ENCODE data around the gene CORT. TPM values are rescaled to one million over a fixed set of nuclear protein-coding genes. Genes with fewer than 3 reads are reported as not detected.
"Not testable (repeated sequence)": the region's sequence is repeated elsewhere in the genome, so short reads cannot be mapped to it uniquely, and the experiment has no call there.

The CORT gene
- total RNA-seq, 2 donors from 2014 or later: not detected

DNA sequence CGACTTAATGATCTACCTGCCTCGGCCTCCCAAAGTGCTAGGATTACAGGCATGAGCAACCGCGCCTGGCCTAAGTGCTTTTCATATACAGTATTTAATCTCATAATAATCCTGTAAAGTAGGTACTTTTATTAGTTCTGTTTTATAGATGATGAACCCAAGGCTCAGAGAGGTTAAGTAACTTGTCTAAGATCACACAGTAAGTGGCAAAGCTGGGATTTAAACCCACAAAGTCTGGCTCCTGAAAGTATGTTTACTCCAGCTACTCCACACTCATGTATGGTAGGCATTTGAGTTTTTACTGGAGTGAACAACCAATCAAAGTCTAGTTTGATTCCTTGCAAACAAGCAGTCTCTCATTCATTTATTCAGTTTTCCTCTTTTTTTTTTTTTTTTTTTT lies 20.2 kb downstream of the CORT start:
- peaks cover 0 to 15% of the 10 kb centered on the region in 2 donors for H3K4me1 ChIP-seq
- H3K27ac ChIP-seq: no peak overlapping the region
- H3K36me3 ChIP-seq: peaks cover 41% of the 10 kb centered on the region
- no peak overlapping the region for H3K4me3 ChIP-seq
- no peaks in the 10 kb centered on the region for H3K27me3 ChIP-seq
- no peaks in the 10 kb centered on the region for H3K9me3 ChIP-seq
- TF ChIP-seq CTCF (IDR thresholded peaks at IDR 0.05): no peak
- no peak for DNase-seq (ENCODE audit: low spot score)

DNA sequence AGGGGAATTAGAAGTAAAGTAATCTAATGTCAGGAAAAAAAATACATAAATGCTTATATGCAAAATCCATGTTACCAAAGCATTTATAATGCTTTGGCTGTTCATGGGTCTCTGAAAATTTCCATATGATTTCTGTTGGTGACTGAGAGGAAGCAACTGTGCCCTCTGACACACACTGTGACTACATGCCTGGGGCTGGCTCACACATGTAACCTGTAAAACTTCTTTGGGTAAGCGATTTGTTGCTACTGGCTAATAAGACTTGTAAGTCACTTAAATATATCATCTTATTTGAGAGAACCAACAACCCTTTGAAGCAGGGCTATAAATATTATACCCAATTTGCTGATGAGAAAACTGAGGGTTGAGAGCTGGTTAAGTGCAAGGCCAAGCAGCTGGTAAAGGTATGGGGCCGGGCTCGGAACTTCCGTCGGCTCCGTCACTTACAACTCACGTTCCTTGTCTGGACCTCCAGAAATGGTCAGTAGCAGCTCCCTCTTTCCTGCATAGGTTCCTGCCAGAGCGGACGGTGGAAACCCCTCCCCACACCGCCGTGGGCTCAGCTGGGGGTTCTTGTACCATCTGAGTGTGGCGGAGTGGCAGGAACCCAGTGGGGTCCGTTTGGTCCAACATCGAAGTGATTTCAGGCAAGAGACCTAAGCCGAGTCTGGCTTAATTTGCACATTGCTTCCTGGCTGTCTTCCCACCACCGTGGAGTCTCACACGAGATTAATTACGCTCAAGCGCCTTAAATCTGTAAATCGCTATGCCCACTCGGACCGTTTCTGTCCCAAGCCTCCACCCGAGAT lies 21.8 kb downstream of the CORT start:
- no peak for TF ChIP-seq CTCF (IDR thresholded peaks at IDR 0.05)
- Histone ChIP-seq H3K36me3 (peaks cover 26% of the 10 kb centered on the region), H3K9me3 (no peaks in the 10 kb centered on the region), H3K4me1 (peaks cover 0 to 29% of the 10 kb centered on the region in 2 donors), H3K27me3 (no peaks in the 10 kb centered on the region), H3K4me3 (peak overlapping the region; percentile 69 to 83), H3K27ac (peak overlapping the region; percentile 64 to 76)
- no peak for DNase-seq (ENCODE audit: low spot score)

DNA sequence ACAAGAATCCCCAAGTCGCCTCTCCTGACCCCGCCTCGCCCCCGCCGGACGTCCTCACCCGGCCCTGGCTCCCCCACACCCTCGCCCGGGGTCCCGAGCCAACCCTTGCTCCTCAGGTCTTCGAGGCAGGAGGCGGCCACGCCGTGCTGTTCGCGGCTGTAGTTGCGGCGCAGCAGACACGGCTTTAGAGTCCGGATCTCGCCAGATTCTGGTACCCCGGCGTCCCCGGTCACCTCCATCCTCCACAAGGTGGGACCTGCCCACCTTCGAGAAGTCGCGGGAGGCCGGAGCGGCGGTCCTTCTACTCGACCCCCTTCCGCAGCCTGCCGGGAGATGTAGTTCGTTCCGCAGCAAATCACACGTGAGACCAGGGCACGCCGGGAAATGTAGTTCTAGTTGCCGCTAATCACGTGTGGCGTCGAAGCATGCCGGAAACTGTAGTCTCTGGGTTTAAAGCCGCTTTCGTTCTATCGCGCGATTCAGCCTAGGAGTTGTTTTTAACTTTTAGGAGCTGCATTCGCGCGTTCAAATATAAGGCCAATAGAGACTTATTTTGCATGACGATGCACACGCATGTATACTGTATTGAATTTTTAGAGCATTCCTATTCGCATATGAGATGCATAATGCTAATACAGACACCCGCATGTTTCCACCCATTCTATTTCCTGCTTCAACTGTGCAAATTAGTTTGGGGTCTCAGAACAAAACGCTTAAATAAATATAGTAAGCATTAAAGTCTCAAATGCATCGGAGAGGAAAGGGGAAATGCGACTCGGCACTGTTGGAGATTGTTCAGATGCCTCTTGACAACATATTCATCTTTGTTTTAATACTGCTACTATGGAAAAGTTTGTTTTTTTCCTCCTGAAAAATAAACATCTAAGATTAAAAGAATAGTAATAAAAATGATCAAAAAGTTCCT lies 22.7 kb downstream of the CORT start, which contains the start of gene DFFA:
Gene DFFA (minus strand): TSS at position 310 of the 925 bp plus-strand sequence. CDS start 71 bp downstream, at position 239.
- Histone ChIP-seq H3K27me3 (no peaks in the 10 kb centered on the region), H3K36me3 (peaks cover 17% of the 10 kb centered on the region), H3K27ac (peak within 1 kb of the TSS; percentile 64 to 76), H3K4me3 (peak within 1 kb of the TSS; percentile 69 to 83), H3K4me1 (peaks cover 0 to 32% of the 10 kb centered on the region in 2 donors), H3K9me3 (no peaks in the 10 kb centered on the region)
- no peak for TF ChIP-seq CTCF (IDR thresholded peaks at IDR 0.05)
- DNase-seq (ENCODE audit: low spot score): peak; percentile 96

DNA sequence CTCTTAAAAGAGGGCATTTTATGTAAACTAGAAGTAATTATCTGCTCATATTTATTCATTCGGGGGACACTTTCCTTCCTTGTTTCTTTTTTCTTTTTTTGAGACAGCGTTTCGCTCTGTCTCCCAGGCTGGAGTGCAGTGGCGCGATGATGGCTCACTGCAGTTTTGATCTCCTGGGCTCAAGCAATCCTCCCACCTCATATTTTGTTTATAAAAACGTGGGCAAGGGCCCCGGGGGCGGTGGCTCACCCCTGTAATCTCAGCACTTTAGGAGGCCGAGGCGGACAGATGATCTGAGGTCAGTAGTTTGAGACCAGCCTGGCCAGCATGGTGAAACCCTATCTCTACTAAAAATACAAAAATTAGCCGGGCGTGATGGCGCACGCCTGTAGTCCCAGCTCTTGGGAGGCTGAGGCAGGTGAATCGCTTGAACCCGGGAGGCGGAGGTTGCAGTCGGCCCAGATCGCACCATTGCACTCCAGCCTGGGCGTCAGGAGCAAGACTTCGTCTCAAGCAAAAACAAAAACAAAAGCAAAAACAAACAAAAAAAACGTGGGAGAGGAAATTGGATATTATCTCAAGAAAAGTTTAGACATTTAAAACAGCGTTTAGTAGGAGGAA lies 23.4 kb downstream of the CORT start:
- no peak for TF ChIP-seq CTCF (IDR thresholded peaks at IDR 0.05)
- peaks cover 0 to 32% of the 10 kb centered on the region in 2 donors for H3K4me1 ChIP-seq
- H3K36me3 ChIP-seq: peaks cover 10% of the 10 kb centered on the region
- H3K27ac ChIP-seq: no peak overlapping the region
- H3K9me3 ChIP-seq: no peaks in the 10 kb centered on the region
- H3K4me3 ChIP-seq: peak overlapping the region in 1 of 2 donors; percentile 83
- no peak for DNase-seq (ENCODE audit: low spot score)
- H3K27me3 ChIP-seq: no peaks in the 10 kb centered on the region

DNA sequence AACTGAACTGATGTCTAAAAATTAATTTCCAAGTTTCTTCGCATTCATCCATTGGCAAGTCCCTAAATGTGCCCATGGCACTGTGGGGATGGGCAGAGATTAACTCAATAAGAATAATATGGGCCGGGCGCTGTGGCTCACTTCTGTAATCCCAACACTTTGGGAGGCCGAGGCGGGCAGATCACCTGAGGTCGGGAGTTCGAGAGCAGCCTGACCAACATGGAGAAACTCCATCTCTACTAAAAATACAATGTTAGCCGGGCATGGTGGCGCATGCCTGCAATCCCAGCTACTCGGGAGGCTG lies 24.4 kb downstream of the CORT start:
- H3K27ac ChIP-seq: peak overlapping the region in 1 of 2 donors; percentile 91
- peaks cover 0 to 32% of the 10 kb centered on the region in 2 donors for H3K4me1 ChIP-seq
- not testable (repeated sequence) for DNase-seq (ENCODE audit: low spot score); H3K9me3 ChIP-seq; H3K36me3 ChIP-seq; H3K27me3 ChIP-seq
- H3K4me3 ChIP-seq: peak overlapping the region; percentile 86 to 87
